HepG2 (cell line): Measurements from ENCODE around the gene CRLF1. TPM values are rescaled to one million over a fixed set of nuclear protein-coding genes. Genes with fewer than 3 reads are reported as not detected.

ENCODE experiments used
- FOXC1 ChIP-seq: sonication (generic); formaldehyde crosslinking; IDR thresholded peaks from 2 replicates; pipeline ENCODE4 v1.8.0; 2022; ENCODE audit warnings: mild to moderate bottlenecking, missing genetic modification reagents, borderline replicate concordance
- GABPB1 ChIP-seq: IDR thresholded peaks from 2 replicates; pipeline ENCODE4 v1.6.1; 2016; ENCODE audit warnings: mild to moderate bottlenecking, missing genetic modification reagents, moderate library complexity, missing compliant biosample characterization
- IKZF1 ChIP-seq: fragments of 450-650 bp; IDR thresholded peaks from 2 replicates; pipeline ENCODE4 v1.7.1; 2016
- KAT2B ChIP-seq: fragments of 150-350 bp; IDR thresholded peaks from 2 replicates; pipeline ENCODE4 v1.6.1; 2014; ENCODE audit warnings: low read depth, low read length, borderline replicate concordance
- NFKB2 ChIP-seq: sonication (generic); formaldehyde crosslinking; IDR thresholded peaks from 2 replicates; pipeline ENCODE4 v1.4.0; 2020; ENCODE audit warnings: missing genetic modification reagents, borderline replicate concordance
- REPIN1 ChIP-seq: sonication (generic); formaldehyde crosslinking; IDR thresholded peaks from 2 replicates; pipeline ENCODE4 v1.8.0; 2022; ENCODE audit warnings: missing genetic modification reagents, low read depth, mild to moderate bottlenecking, borderline replicate concordance
- SRSF9 ChIP-seq: fragments of 200-400 bp; formaldehyde crosslinking; IDR thresholded peaks from 2 replicates; pipeline ENCODE4 v1.6.1; 2018; ENCODE audit warnings: borderline replicate concordance, mild to moderate bottlenecking, low read depth, low read length; ENCODE audit not compliant: insufficient read depth, poor library complexity, severe bottlenecking
- SRY ChIP-seq: sonication (generic); formaldehyde crosslinking; IDR thresholded peaks from 2 replicates; pipeline ENCODE4 v1.8.0; 2022; ENCODE audit warnings: mild to moderate bottlenecking, missing genetic modification reagents
- ZNF329 ChIP-seq: sonication (generic); formaldehyde crosslinking; IDR thresholded peaks from 2 replicates; pipeline ENCODE4 v1.9.0; 2021; ENCODE audit warnings: low read depth, mild to moderate bottlenecking, missing genetic modification reagents
- ZNF484 ChIP-seq: sonication (generic); formaldehyde crosslinking; IDR thresholded peaks from 2 replicates; pipeline ENCODE4 v1.5.1; 2020; ENCODE audit warnings: mild to moderate bottlenecking, low read depth, missing genetic modification reagents, borderline replicate concordance
- ZSCAN12 ChIP-seq: sonication (generic); formaldehyde crosslinking; IDR thresholded peaks from 2 replicates; pipeline ENCODE4 v1.9.0; 2021; ENCODE audit warnings: mild to moderate bottlenecking, missing genetic modification reagents
- polyA plus RNA-seq, 8 experiments: library from polyadenylated mRNA; depleted of rRNA in 3 of 8; stranded (reverse) in 7 of 8; unstranded in 1 of 8; fragments of >200 nt; fragmentation: Illumina TruSeq in 4 of 8; extraction: Trizol in 4 of 8; gene quantifications; 2 replicates each; pipeline versions ENCODE4 v1.2.1 to v1.2.3, GENCODE V29; 2011 to 2016; ENCODE audit warnings: low read depth in 4 of 8, missing spikeins in 1 of 8, mixed read lengths in 1 of 8; ENCODE audit not compliant: insufficient read depth in 1 of 8
- total RNA-seq, 5 experiments: library from RNA; depleted of rRNA; stranded (reverse); fragments of >200 nt; fragmentation: Illumina TruSeq; extraction: Trizol; gene quantifications; 2 replicates each; pipeline ENCODE4 v1.2.3, GENCODE V29; 2016; ENCODE audit warnings: low read depth in 1 of 5
- TF ChIP-seq, protein P1 (sequence below): sonication (generic); formaldehyde crosslinking; IDR thresholded peaks from 2 replicates; pipeline ENCODE4 v1.4.0; 2020; ENCODE audit warnings: missing genetic modification reagents, borderline replicate concordance
- TF ChIP-seq, protein P2 (sequence below): sonication (generic); formaldehyde crosslinking; IDR thresholded peaks from 2 replicates; pipeline ENCODE4 v1.4.0; 2020; ENCODE audit warnings: mild to moderate bottlenecking, missing genetic modification reagents, borderline replicate concordance
- TF ChIP-seq, protein P3 (sequence below): sonication (generic); formaldehyde crosslinking; IDR thresholded peaks from 2 replicates; pipeline ENCODE4 v1.9.0; 2021; ENCODE audit warnings: missing genetic modification reagents, mild to moderate bottlenecking, borderline replicate concordance
- TF ChIP-seq, protein P4 (sequence below): IDR thresholded peaks from 2 replicates; pipeline ENCODE4 v1.6.1; 2016; ENCODE audit warnings: low read depth, control low read depth
- TF ChIP-seq, protein P5 (sequence below): sonication (generic); formaldehyde crosslinking; IDR thresholded peaks from 2 replicates; pipeline ENCODE4 v1.4.0; 2020; ENCODE audit warnings: missing genetic modification reagents; ENCODE audit errors: not compliant biosample characterization
- TF ChIP-seq, protein P6 (sequence below): sonication (generic); formaldehyde crosslinking; IDR thresholded peaks from 2 replicates; pipeline ENCODE4 v1.4.0; 2020; ENCODE audit warnings: mild to moderate bottlenecking, missing genetic modification reagents

CRLF1 gene
- total and polyA plus RNA-seq, 2 of the 13 experiments (the other 11 are each of a cell fraction or from before 2014, with no cell fraction given) = 217 to 296 TPM

DNA sequence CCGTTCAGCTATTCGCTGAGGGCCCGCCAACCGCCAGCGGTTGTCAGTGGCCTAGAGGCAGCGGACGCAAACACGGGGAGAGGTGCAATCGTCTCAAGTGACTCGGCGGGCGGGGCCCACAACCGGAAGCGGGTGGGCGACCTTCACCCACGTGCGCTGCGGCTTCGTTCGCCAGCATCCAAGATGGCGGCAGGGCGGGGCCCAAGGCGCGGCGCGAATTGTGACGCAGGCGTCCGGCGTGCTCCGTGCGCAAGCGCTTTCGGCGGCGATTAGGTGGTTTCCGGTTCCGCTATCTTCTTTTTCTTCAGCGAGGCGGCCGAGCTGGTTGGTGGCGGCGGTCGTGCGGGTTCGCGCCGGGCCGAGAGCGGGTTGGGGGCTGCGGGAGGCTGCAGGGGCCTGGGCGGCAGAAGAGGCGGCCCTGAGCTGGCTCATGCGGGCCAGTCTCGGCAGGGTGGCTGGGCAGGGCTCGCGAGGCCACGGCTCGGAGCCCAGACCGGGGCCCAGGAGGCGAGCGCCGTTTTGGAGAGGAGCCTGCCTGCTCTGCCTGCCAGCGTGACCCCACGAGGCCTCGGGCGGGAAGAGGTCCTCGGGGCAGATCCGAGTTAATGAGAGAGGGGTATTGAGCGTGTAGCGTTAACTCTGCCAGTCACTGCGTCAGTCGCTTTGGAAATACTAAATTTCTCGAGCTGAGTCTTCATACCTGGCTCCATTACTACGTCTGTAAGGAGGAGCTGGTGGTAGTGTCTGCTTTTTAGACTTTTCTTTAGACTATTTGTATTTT is 34.8 kb downstream of the CRLF1 start, which contains the start of gene UBA52 (continued):
- TF ChIP-seq, protein P1, sequence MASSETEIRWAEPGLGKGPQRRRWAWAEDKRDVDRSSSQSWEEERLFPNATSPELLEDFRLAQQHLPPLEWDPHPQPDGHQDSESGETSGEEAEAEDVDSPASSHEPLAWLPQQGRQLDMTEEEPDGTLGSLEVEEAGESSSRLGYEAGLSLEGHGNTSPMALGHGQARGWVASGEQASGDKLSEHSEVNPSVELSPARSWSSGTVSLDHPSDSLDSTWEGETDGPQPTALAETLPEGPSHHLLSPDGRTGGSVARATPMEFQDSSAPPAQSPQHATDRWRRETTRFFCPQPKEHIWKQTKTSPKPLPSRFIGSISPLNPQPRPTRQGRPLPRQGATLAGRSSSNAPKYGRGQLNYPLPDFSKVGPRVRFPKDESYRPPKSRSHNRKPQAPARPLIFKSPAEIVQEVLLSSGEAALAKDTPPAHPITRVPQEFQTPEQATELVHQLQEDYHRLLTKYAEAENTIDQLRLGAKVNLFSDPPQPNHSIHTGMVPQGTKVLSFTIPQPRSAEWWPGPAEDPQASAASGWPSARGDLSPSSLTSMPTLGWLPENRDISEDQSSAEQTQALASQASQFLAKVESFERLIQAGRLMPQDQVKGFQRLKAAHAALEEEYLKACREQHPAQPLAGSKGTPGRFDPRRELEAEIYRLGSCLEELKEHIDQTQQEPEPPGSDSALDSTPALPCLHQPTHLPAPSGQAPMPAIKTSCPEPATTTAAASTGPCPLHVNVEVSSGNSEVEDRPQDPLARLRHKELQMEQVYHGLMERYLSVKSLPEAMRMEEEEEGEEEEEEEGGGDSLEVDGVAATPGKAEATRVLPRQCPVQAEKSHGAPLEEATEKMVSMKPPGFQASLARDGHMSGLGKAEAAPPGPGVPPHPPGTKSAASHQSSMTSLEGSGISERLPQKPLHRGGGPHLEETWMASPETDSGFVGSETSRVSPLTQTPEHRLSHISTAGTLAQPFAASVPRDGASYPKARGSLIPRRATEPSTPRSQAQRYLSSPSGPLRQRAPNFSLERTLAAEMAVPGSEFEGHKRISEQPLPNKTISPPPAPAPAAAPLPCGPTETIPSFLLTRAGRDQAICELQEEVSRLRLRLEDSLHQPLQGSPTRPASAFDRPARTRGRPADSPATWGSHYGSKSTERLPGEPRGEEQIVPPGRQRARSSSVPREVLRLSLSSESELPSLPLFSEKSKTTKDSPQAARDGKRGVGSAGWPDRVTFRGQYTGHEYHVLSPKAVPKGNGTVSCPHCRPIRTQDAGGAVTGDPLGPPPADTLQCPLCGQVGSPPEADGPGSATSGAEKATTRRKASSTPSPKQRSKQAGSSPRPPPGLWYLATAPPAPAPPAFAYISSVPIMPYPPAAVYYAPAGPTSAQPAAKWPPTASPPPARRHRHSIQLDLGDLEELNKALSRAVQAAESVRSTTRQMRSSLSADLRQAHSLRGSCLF = no peak
- TF ChIP-seq, protein P2, sequence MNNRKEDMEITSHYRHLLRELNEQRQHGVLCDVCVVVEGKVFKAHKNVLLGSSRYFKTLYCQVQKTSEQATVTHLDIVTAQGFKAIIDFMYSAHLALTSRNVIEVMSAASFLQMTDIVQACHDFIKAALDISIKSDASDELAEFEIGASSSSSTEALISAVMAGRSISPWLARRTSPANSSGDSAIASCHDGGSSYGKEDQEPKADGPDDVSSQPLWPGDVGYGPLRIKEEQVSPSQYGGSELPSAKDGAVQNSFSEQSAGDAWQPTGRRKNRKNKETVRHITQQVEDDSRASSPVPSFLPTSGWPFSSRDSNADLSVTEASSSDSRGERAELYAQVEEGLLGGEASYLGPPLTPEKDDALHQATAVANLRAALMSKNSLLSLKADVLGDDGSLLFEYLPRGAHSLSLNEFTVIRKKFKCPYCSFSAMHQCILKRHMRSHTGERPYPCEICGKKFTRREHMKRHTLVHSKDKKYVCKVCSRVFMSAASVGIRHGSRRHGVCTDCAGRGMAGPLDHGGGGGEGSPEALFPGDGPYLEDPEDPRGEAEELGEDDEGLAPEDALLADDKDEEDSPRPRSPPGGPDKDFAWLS (CRISPR knock-in tag) = peak; percentile 34; the same call in 1 of the 2 replicates
- TF ChIP-seq, protein P3, sequence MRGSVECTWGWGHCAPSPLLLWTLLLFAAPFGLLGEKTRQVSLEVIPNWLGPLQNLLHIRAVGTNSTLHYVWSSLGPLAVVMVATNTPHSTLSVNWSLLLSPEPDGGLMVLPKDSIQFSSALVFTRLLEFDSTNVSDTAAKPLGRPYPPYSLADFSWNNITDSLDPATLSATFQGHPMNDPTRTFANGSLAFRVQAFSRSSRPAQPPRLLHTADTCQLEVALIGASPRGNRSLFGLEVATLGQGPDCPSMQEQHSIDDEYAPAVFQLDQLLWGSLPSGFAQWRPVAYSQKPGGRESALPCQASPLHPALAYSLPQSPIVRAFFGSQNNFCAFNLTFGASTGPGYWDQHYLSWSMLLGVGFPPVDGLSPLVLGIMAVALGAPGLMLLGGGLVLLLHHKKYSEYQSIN = no peak
- TF ChIP-seq, protein P4, sequence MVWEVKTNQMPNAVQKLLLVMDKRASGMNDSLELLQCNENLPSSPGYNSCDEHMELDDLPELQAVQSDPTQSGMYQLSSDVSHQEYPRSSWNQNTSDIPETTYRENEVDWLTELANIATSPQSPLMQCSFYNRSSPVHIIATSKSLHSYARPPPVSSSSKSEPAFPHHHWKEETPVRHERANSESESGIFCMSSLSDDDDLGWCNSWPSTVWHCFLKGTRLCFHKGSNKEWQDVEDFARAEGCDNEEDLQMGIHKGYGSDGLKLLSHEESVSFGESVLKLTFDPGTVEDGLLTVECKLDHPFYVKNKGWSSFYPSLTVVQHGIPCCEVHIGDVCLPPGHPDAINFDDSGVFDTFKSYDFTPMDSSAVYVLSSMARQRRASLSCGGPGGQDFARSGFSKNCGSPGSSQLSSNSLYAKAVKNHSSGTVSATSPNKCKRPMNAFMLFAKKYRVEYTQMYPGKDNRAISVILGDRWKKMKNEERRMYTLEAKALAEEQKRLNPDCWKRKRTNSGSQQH (CRISPR knock-in tag) = peak; percentile 92; the same call in 1 of the 2 replicates
- TF ChIP-seq ZNF484 (CRISPR knock-in tag) = no peak; the same call in 1 of the 2 replicates
- peak; percentile 77 for TF ChIP-seq SRY (CRISPR knock-in tag)
- TF ChIP-seq, protein P5, sequence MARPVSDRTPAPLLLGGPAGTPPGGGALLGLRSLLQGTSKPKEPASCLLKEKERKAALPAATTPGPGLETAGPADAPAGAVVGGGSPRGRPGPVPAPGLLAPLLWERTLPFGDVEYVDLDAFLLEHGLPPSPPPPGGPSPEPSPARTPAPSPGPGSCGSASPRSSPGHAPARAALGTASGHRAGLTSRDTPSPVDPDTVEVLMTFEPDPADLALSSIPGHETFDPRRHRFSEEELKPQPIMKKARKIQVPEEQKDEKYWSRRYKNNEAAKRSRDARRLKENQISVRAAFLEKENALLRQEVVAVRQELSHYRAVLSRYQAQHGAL (CRISPR knock-in tag) = peak; percentile 30
- TF ChIP-seq NFKB2 (CRISPR knock-in tag) = peak; percentile 72; the same call in 1 of the 2 replicates
- TF ChIP-seq REPIN1 (CRISPR knock-in tag) = peak; percentile 98
- TF ChIP-seq GABPB1 (CRISPR knock-in tag) = peak; percentile 99
- TF ChIP-seq ZNF329 = peak; percentile 41
- TF ChIP-seq, protein P6, sequence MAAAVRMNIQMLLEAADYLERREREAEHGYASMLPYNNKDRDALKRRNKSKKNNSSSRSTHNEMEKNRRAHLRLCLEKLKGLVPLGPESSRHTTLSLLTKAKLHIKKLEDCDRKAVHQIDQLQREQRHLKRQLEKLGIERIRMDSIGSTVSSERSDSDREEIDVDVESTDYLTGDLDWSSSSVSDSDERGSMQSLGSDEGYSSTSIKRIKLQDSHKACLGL (CRISPR knock-in tag) = peak; percentile 97
- no peak for TF ChIP-seq SRSF9
- no peak for TF ChIP-seq IKZF1
- TF ChIP-seq ZSCAN12 (CRISPR knock-in tag) = no peak; the same call in 1 of the 2 replicates
- peak; percentile 86 for TF ChIP-seq FOXC1 (CRISPR knock-in tag)
- TF ChIP-seq KAT2B = no peak
